ENCODE measurements around the gene WDR5B. TPM values are rescaled to one million over a fixed set of nuclear protein-coding genes. Genes with fewer than 3 reads are reported as not detected.

Gene WDR5B
- total and polyA plus RNA-seq, 2 donors (not counting 3 experiments of a cell fraction or from before 2014, with no cell fraction given): 1.8 to 3.7 TPM

DNA sequence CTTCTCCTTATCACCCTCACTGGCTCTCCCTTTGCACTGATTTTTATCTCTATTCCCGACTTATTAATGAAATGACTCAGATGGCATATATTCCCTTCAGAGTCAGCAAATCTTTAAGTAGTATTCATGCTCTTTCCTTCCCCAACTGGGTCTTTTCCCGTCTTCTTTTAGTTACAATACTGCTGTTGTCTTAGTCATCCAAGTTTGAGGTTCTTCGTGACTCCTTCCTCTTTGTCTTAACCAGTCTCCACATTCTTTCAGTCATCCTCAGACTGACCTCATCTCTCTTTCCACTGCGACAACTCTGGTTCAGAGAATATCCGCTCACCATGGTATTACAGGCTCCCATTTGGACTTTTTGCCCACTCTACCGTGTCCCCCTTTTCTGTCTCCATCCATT, 12.4 kb downstream of the WDR5B start:
- Histone ChIP-seq H3K9me3 (replicated peaks; ENCODE audit: control insufficient read depth, insufficient read depth, low read length) (no peaks in the 10 kb centered on the region), H3K9me1 (replicated peaks; ENCODE audit: control insufficient read depth, extremely low read depth, insufficient read depth, low read length) (no peaks in the 10 kb centered on the region), H3K27me3 (ENCODE audit: control insufficient read depth in 2 of 2, insufficient read depth in 2 of 2, low read length in 2 of 2) (no peaks in the 10 kb centered on the region), H3K4me2 (ENCODE audit: insufficient read depth, low read length) (no peak overlapping the region), H3K9ac (replicated peaks; ENCODE audit: extremely low read depth, insufficient read depth, low read length) (no peak overlapping the region), H3K4me3 (replicated peaks in 1 of 3; ENCODE audit: insufficient read depth in 1 of 3, low read depth in 1 of 3, low read length in 3 of 3) (no peak overlapping the region), H3K4me1 (ENCODE audit: control insufficient read depth, extremely low read depth, insufficient read depth, low read length) (no peaks in the 10 kb centered on the region), H3K36me3 (ENCODE audit: control insufficient read depth in 2 of 2, extremely low read depth in 1 of 2, insufficient read depth in 2 of 2, low read length in 2 of 2) (no peaks in the 10 kb centered on the region), H3K79me2 (ENCODE audit: control insufficient read depth, insufficient read depth, low read length) (no peaks in the 10 kb centered on the region), H2AFZ (ENCODE audit: low read depth, low read length) (no peak overlapping the region), H4K20me1 (replicated peaks; ENCODE audit: control insufficient read depth, extremely low read depth, insufficient read depth, low read length) (no peaks in the 10 kb centered on the region), H3K27ac (ENCODE audit: insufficient read depth, low read depth, low read length) (no peak overlapping the region)
- intact Hi-C loops (cut with micrococcal nuclease) (no loop called here), dilution Hi-C loops (cut with MboI; ENCODE audit: extremely low pct_ligation_motif_present, low sequenced_read_pairs) (no loop called here)
- POLR2A ChIA-PET: no interaction called here
- FAIRE-seq (no peak), DNase-seq (ENCODE audit: low read depth, low spot score) (no peak)
- CTCF ChIA-PET: interaction anchor here (1.3 kb wide), 1 partner anchor 32 kb away, joined by 3 read pairs; no protein-coding TSS in a partner anchor
- no TSS peak for BruUV-seq (replicated peaks)
- no peak for TF ChIP-seq GATA2 (IDR thresholded peaks at IDR 0.05; ENCODE audit: insufficient read depth, insufficient read length, low read depth, low read length)
- TF ChIP-seq, protein P1, sequence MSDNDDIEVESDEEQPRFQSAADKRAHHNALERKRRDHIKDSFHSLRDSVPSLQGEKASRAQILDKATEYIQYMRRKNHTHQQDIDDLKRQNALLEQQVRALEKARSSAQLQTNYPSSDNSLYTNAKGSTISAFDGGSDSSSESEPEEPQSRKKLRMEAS (IDR thresholded peaks at IDR 0.05; ENCODE audit: insufficient read depth, insufficient read length): no peak
- TF ChIP-seq, protein P2, sequence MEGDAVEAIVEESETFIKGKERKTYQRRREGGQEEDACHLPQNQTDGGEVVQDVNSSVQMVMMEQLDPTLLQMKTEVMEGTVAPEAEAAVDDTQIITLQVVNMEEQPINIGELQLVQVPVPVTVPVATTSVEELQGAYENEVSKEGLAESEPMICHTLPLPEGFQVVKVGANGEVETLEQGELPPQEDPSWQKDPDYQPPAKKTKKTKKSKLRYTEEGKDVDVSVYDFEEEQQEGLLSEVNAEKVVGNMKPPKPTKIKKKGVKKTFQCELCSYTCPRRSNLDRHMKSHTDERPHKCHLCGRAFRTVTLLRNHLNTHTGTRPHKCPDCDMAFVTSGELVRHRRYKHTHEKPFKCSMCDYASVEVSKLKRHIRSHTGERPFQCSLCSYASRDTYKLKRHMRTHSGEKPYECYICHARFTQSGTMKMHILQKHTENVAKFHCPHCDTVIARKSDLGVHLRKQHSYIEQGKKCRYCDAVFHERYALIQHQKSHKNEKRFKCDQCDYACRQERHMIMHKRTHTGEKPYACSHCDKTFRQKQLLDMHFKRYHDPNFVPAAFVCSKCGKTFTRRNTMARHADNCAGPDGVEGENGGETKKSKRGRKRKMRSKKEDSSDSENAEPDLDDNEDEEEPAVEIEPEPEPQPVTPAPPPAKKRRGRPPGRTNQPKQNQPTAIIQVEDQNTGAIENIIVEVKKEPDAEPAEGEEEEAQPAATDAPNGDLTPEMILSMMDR (IDR thresholded peaks at IDR 0.05; ENCODE audit: extremely low read depth in 1 of 2, insufficient read depth in 1 of 2, low read depth in 1 of 2, low read length in 2 of 2): no peak

DNA sequence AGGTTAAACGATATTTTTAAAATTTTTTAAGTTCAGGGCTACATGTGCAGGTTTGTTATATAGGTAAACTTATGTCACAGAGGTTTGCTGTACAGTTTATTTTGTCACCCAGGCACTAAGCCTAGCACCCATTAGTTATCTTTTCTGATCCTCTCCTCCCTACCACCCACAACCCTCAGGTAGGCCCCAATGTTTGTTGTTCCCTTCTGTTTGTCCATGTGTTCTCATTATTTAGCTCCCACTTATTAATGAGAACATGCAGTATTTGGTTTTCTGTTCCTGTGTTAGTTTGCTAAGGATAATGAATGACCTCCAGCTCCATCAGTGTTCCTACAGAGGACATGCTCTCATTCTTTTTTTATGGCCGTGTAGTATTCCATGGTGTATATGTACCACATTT, 16.9 kb downstream of the WDR5B start:
- ChIA-PET CTCF (no interaction called here), POLR2A (no interaction called here)
- Histone ChIP-seq H2AFZ (ENCODE audit: low read depth, low read length) (no peak overlapping the region), H3K27ac (ENCODE audit: insufficient read depth, low read depth, low read length) (no peak overlapping the region), H3K27me3 (ENCODE audit: control insufficient read depth in 2 of 2, insufficient read depth in 2 of 2, low read length in 2 of 2) (no peaks in the 10 kb centered on the region), H3K79me2 (ENCODE audit: control insufficient read depth, insufficient read depth, low read length) (no peaks in the 10 kb centered on the region), H3K4me2 (ENCODE audit: insufficient read depth, low read length) (no peak overlapping the region), H3K4me1 (ENCODE audit: control insufficient read depth, extremely low read depth, insufficient read depth, low read length) (peaks cover 4% of the 10 kb centered on the region), H3K4me3 (replicated peaks in 1 of 3; ENCODE audit: insufficient read depth in 1 of 3, low read depth in 1 of 3, low read length in 3 of 3) (no peak overlapping the region), H4K20me1 (replicated peaks; ENCODE audit: control insufficient read depth, extremely low read depth, insufficient read depth, low read length) (no peaks in the 10 kb centered on the region), H3K9me1 (replicated peaks; ENCODE audit: control insufficient read depth, extremely low read depth, insufficient read depth, low read length) (no peaks in the 10 kb centered on the region), H3K9me3 (replicated peaks; ENCODE audit: control insufficient read depth, insufficient read depth, low read length) (no peaks in the 10 kb centered on the region), H3K9ac (replicated peaks; ENCODE audit: extremely low read depth, insufficient read depth, low read length) (no peak overlapping the region), H3K36me3 (ENCODE audit: control insufficient read depth in 2 of 2, extremely low read depth in 1 of 2, insufficient read depth in 2 of 2, low read length in 2 of 2) (no peaks in the 10 kb centered on the region)
- FAIRE-seq (no peak), DNase-seq (ENCODE audit: low read depth, low spot score) (no peak)
- no TSS peak for BruUV-seq (replicated peaks)
- dilution Hi-C loops (cut with MboI; ENCODE audit: extremely low pct_ligation_motif_present, low sequenced_read_pairs) (no loop called here), intact Hi-C loops (cut with micrococcal nuclease) (loop anchor here (10.0 kb wide), 1 partner anchor 856 kb away; no protein-coding TSS in a partner anchor)
- TF ChIP-seq POLR2A (IDR thresholded peaks at IDR 0.05; ENCODE audit: low read depth, low read length): no peak

Data from endothelial cell of umbilical vein (primary cell).